Hepatocyte (in vitro differentiated cells): ENCODE measurements around the gene CST7. TPM values are rescaled to one million over a fixed set of nuclear protein-coding genes. Genes with fewer than 3 reads are reported as not detected.

Source experiments
- DNase-seq: peaks from one replicate; pipeline ENCODE4 v3.0.0-alpha.2; 2016; ENCODE audit warnings: low spot score
- H2AFZ ChIP-seq: fragments of 200-600 bp; sonication (generic); 2 replicates; pipeline ENCODE4 v1.6.0; 2016; ENCODE audit warnings: antibody characterized with exemption, mild to moderate bottlenecking
- H3K27ac ChIP-seq: fragments of 200-600 bp; sonication (generic); 2 replicates; pipeline ENCODE4 v1.5.1; 2016; ENCODE audit warnings: mild to moderate bottlenecking
- H3K27me3 ChIP-seq: fragments of 200-600 bp; sonication (generic); 2 replicates; pipeline ENCODE4 v1.6.1; 2016
- H3K36me3 ChIP-seq: fragments of 200-600 bp; sonication (generic); replicated peaks from 2 replicates; pipeline ENCODE4 v1.5.1; 2016; ENCODE audit warnings: low read depth; ENCODE audit not compliant: insufficient read depth
- H3K4me1 ChIP-seq: fragments of 200-600 bp; sonication (generic); 2 replicates; pipeline ENCODE4 v1.5.1; 2016; ENCODE audit warnings: mild to moderate bottlenecking, moderate library complexity; ENCODE audit not compliant: insufficient read depth
- H3K4me2 ChIP-seq: fragments of 200-600 bp; sonication (generic); 2 replicates; pipeline ENCODE4 v1.6.0; 2016
- H3K4me3 ChIP-seq: fragments of 200-600 bp; sonication (generic); 2 replicates; pipeline ENCODE4 v1.5.1; 2016; ENCODE audit warnings: mild to moderate bottlenecking
- H3K79me2 ChIP-seq: fragments of 200-600 bp; sonication (generic); 2 replicates; pipeline ENCODE4 v1.6.0; 2017; ENCODE audit warnings: mild to moderate bottlenecking
- H3K9me2 ChIP-seq: fragments of 200-600 bp; sonication (generic); replicated peaks from 2 replicates; pipeline ENCODE4 v1.6.0; 2017; ENCODE audit warnings: mild to moderate bottlenecking; ENCODE audit not compliant: insufficient read depth
- H3K9me3 ChIP-seq: fragments of 200-600 bp; sonication (generic); 2 replicates; pipeline ENCODE4 v1.5.1; 2016; ENCODE audit warnings: low read depth, mild to moderate bottlenecking
- H4K20me1 ChIP-seq: fragments of 200-600 bp; sonication (generic); 2 replicates; pipeline ENCODE4 v1.6.0; 2016; ENCODE audit warnings: mild to moderate bottlenecking; ENCODE audit not compliant: insufficient read depth, poor library complexity, severe bottlenecking
- EZH2 ChIP-seq: fragments of 200-600 bp; sonication (generic); IDR thresholded peaks from 2 replicates; pipeline ENCODE4 v1.6.1; 2016; ENCODE audit warnings: antibody characterized with exemption, mild to moderate bottlenecking, borderline replicate concordance
- EZH2phosphoT487 ChIP-seq: fragments of 200-600 bp; sonication (generic); IDR thresholded peaks from one replicate; pipeline ENCODE4 v1.6.1; 2018; ENCODE audit warnings: antibody characterized with exemption, mild to moderate bottlenecking, low read depth, moderate library complexity; ENCODE audit not compliant: unreplicated experiment, severe bottlenecking
- WGBS: methylation state at CpG from one replicate; pipeline ENCODE4 v1.1.6; 2016; ENCODE audit warnings: low lambda C conversion rate; ENCODE audit errors: missing lambda C conversion rate; 5-methylcytosine and 5-hydroxymethylcytosine counted together
- polyA plus RNA-seq: library from polyadenylated mRNA; unstranded; fragments of >200 nt; fragmentation: Nextera tagmentation; extraction: Ambion mirVana; gene quantifications from 2 replicates; pipeline ENCODE4 v1.2.1, GENCODE V29; 2016
- total RNA-seq: library from RNA; depleted of rRNA; stranded (reverse); fragments of >200 nt; gene quantifications from 2 replicates; pipeline ENCODE4 v1.2.3, GENCODE V29; 2014
- TF ChIP-seq, protein P1 (sequence below): fragments of 200-600 bp; sonication (generic); IDR thresholded peaks from 2 replicates; pipeline ENCODE4 v1.5.1; 2016; ENCODE audit warnings: antibody characterized with exemption, mild to moderate bottlenecking; ENCODE audit not compliant: poor library complexity

CST7 gene
- total and polyA plus RNA-seq, 2 experiments from 2014 or later, result not detected

DNA sequence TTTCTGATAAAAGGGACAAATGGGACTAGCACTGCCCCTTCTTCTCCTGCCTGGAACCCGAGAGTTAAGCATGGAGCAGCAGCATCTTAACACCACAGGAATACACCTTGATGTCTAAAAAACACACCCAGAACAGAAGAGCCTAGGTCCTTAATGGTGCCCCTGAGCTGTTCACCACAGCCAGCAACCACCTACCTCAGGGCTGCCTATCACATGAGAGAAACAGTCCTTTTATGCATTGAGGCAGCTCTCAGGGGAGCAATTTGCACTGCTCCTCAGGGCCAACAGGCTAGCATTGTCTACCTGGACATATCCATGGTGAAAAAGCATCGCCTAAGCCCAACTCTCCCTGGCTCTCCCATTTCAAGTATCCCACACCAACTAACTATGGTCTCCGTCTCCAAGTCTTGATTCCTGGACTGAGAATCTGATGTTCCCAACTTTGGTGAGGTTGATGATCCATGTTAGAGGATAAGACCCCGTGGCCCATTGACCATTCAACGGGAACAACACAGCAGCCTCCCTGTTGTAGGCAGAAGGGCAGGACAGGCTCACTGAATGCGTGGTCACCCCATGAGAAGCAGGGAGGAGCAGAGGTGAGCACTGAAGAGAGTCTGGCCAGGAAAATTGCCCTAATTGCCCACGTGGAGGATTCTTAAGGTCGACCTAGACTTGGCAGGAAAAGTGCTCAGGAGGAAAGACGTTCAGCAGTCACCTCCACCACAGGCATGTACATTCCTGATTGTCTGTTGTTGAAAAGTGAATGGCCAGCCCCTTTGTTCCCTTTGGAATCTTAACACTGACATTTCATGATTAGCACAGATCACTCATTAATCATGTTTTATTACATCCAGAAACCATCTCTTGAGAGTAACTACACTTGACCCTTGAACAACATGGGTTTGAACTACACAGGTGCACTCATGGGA is 47.6 kb downstream of the CST7 start:
- no peak for DNase-seq

DNA sequence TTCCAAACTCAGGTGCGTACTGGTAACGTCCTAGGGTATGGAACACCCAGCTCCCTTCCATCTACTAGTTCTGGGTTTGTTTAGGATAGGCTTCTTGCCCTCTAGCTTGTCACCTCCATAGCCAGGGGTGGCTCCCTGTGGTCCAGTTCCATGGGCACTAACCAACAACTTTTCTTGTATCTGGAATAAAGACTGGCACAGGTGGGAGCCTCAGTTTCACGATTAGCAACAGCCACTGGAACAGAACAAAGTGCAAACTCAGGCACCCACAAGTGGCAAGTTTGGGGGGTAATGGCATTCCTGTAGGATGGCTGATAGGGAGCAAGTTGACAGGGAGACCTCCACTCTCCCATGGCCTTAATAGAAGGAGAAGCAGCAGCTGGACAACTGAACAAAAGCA is 49.1 kb downstream of the CST7 start:
- Histone ChIP-seq H3K27ac (no peak overlapping the region), H3K27me3 (no peaks in the 10 kb centered on the region), H3K79me2 (no peaks in the 10 kb centered on the region), H3K4me3 (no peak overlapping the region), H3K4me2 (no peak overlapping the region), H3K4me1 (no peaks in the 10 kb centered on the region), H2AFZ (no peak overlapping the region), H3K9me3 (no peaks in the 10 kb centered on the region), H4K20me1 (no peaks in the 10 kb centered on the region), H3K36me3 (no peaks in the 10 kb centered on the region), H3K9me2 (no peaks in the 10 kb centered on the region)
- DNase-seq, result no peak
- 86% methylated on average over 3 of the region's 3 CpGs for WGBS
- TF ChIP-seq EZH2, result no peak
- TF ChIP-seq, protein P1, sequence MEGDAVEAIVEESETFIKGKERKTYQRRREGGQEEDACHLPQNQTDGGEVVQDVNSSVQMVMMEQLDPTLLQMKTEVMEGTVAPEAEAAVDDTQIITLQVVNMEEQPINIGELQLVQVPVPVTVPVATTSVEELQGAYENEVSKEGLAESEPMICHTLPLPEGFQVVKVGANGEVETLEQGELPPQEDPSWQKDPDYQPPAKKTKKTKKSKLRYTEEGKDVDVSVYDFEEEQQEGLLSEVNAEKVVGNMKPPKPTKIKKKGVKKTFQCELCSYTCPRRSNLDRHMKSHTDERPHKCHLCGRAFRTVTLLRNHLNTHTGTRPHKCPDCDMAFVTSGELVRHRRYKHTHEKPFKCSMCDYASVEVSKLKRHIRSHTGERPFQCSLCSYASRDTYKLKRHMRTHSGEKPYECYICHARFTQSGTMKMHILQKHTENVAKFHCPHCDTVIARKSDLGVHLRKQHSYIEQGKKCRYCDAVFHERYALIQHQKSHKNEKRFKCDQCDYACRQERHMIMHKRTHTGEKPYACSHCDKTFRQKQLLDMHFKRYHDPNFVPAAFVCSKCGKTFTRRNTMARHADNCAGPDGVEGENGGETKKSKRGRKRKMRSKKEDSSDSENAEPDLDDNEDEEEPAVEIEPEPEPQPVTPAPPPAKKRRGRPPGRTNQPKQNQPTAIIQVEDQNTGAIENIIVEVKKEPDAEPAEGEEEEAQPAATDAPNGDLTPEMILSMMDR, result no peak
- TF ChIP-seq EZH2phosphoT487, result no peak

More for the DNA sequence above, 47.6 kb downstream of the CST7 start:
- Histone ChIP-seq H3K4me2 (no peak overlapping the region), H4K20me1 (no peaks in the 10 kb centered on the region), H3K9me3 (no peaks in the 10 kb centered on the region), H3K4me3 (no peak overlapping the region), H3K27ac (no peak overlapping the region), H2AFZ (no peak overlapping the region), H3K9me2 (no peaks in the 10 kb centered on the region), H3K4me1 (peaks cover under 1% of the 10 kb centered on the region), H3K79me2 (peaks cover 3% of the 10 kb centered on the region), H3K36me3 (no peaks in the 10 kb centered on the region), H3K27me3 (no peaks in the 10 kb centered on the region)
- 62% methylated on average over 9 of the region's 9 CpGs for WGBS
- TF ChIP-seq, protein P1, result no peak
- TF ChIP-seq EZH2phosphoT487 (no peak), EZH2 (no peak)

DNA sequence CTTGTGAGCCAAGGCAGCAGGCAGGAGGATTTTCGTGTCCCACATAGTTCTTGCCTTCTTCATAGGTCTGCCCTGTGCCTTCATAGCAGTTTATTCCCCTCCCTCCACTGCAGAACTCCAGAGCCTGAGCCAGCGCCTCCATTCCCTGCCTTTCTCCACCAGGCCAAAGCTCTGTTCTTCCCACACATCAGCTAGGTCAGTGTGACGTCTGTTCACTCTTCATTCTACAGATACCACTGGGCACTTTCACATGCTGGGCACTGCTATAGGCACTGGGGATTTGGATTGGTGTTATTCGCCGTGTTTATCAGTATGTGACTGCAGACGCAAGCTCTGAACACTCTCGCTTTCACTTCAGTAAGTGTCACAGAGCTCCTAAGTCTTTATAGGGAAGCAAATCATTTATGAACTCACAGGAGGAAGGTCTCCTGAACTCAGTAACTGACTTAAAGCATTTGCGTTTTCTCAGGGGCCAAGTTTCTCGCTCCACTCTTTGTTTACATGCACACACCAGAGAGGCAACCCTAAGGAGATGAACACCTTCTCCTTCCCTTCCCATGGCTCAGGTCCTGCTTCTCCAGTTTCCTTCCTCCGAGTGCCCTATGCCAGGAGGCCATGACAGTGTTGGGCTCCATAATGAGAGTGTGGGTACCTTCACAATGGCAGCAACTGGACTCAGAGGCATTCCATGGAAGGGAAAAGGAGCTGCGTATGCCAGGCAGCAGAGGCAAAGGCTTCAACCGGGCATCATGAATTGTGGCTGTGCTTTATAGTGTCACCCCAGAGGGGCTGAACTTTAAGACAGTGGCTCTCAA is 49.8 kb downstream of the CST7 start:
- Histone ChIP-seq H3K4me2 (no peak overlapping the region), H3K36me3 (no peaks in the 10 kb centered on the region), H3K4me1 (no peaks in the 10 kb centered on the region), H4K20me1 (no peaks in the 10 kb centered on the region), H3K4me3 (no peak overlapping the region), H2AFZ (no peak overlapping the region), H3K27me3 (no peaks in the 10 kb centered on the region), H3K9me2 (no peaks in the 10 kb centered on the region), H3K27ac (no peak overlapping the region), H3K9me3 (no peaks in the 10 kb centered on the region), H3K79me2 (no peaks in the 10 kb centered on the region)
- no peak for DNase-seq
- 79% methylated on average over 12 of the region's 12 CpGs for WGBS
- no peak for TF ChIP-seq EZH2phosphoT487
- no peak for TF ChIP-seq EZH2
- TF ChIP-seq, protein P1, result no peak
